IMR-90 (cell line): Measurements from ENCODE around the gene E2F3. TPM values are rescaled to one million over a fixed set of nuclear protein-coding genes. Genes with fewer than 3 reads are reported as not detected.

Source experiments
- ATAC-seq: fragments of 200-7000 bp; cut with Tn5 transposase; 2 replicates; pipeline ENCODE4 v1.9.1; 2020; ENCODE audit warnings: low read depth, mild to moderate bottlenecking, moderate library complexity
- BruUV-seq: library from RNA; stranded (reverse); fragments of 400-500 nt; replicated peaks from 2 replicates; lab custom pipeline; 2021; lab: Mats Ljungman, UMichigan
- CTCF ChIA-PET: fragments of 300-600 bp; formaldehyde crosslinking; extraction: SDS; loops from one replicate; lab custom pipeline; 2021; ENCODE audit warnings: antibody characterized with exemption; lab: Yijun Ruan, JAX
- POLR2A ChIA-PET: fragments of 300-600 bp; sonication (Branson Sonifier 250); formaldehyde crosslinking; loops from one replicate; lab custom pipeline; 2022; ENCODE audit warnings: antibody characterized with exemption; ENCODE audit not compliant: unreplicated experiment; lab: Charles Lee
- DNase-seq: peaks from one replicate; pipeline ENCODE4 v3.0.0; 2013
- H2AFZ ChIP-seq: replicated peaks from 2 replicates; pipeline ENCODE3; 2013; ENCODE audit warnings: low read length, mild to moderate bottlenecking; ENCODE audit not compliant: poor library complexity
- H2AK5ac ChIP-seq: 2 replicates; pipeline ENCODE4 v1.6.1; 2013; ENCODE audit warnings: low read depth, low read length, inconsistent platforms
- H2AK9ac ChIP-seq: replicated peaks from 2 replicates; pipeline ENCODE3; 2013; ENCODE audit warnings: mild to moderate bottlenecking, low read depth, low read length, moderate library complexity; ENCODE audit not compliant: poor library complexity
- H2BK120ac ChIP-seq: 2 replicates; pipeline ENCODE4 v1.6.1; 2013; ENCODE audit warnings: low read depth, low read length, inconsistent platforms
- H2BK15ac ChIP-seq: 3 replicates; pipeline ENCODE4 v1.6.1; 2013; ENCODE audit warnings: low read depth, low read length, inconsistent platforms
- H2BK20ac ChIP-seq: 2 replicates; pipeline ENCODE4 v1.6.1; 2013; ENCODE audit warnings: low read depth, mild to moderate bottlenecking, inconsistent platforms, low read length, moderate library complexity
- H2BK5ac ChIP-seq: 2 replicates; pipeline ENCODE4 v1.6.1; 2013; ENCODE audit warnings: mild to moderate bottlenecking, low read depth, low read length, inconsistent platforms; ENCODE audit not compliant: poor library complexity, severe bottlenecking
- H3K14ac ChIP-seq: replicated peaks from 2 replicates; pipeline ENCODE4 v1.6.1; 2013; ENCODE audit warnings: low read depth, low read length, inconsistent platforms
- H3K18ac ChIP-seq: 2 replicates; pipeline ENCODE4 v1.6.1; 2013; ENCODE audit warnings: low read depth, low read length, control low read depth
- H3K23ac ChIP-seq: 2 replicates; pipeline ENCODE4 v1.6.1; 2013; ENCODE audit warnings: low read depth, low read length, inconsistent platforms
- H3K27ac ChIP-seq: 2 replicates; pipeline ENCODE4 v1.5.1; 2013; ENCODE audit warnings: mild to moderate bottlenecking, control low read depth, low read length; ENCODE audit not compliant: insufficient read depth
- H3K27me3 ChIP-seq: 2 replicates; pipeline ENCODE4 v1.6.1; 2013; ENCODE audit warnings: low read length; ENCODE audit not compliant: control insufficient read depth, insufficient read depth
- H3K36me3 ChIP-seq: 2 replicates; pipeline ENCODE4 v1.6.1; 2013; ENCODE audit warnings: low read length, mixed read lengths; ENCODE audit not compliant: control insufficient read depth, insufficient read depth
- H3K4ac ChIP-seq: 2 replicates; pipeline ENCODE4 v1.6.1; 2013; ENCODE audit warnings: low read depth, low read length, inconsistent platforms
- H3K4me1 ChIP-seq: 2 replicates; pipeline ENCODE4 v1.6.1; 2013; ENCODE audit warnings: low read length, mixed read lengths; ENCODE audit not compliant: control insufficient read depth, insufficient read depth
- H3K4me2 ChIP-seq: 2 replicates; pipeline ENCODE4 v1.6.1; 2013; ENCODE audit warnings: low read depth, mild to moderate bottlenecking, control low read depth, low read length, moderate library complexity
- H3K4me3 ChIP-seq: 2 replicates; pipeline ENCODE4 v1.5.1; 2013; ENCODE audit warnings: low read depth, mild to moderate bottlenecking, control low read depth, low read length, moderate library complexity; ENCODE audit not compliant: insufficient read depth
- H3K56ac ChIP-seq: 2 replicates; pipeline ENCODE4 v1.6.1; 2013; ENCODE audit warnings: low read length, inconsistent platforms; ENCODE audit not compliant: insufficient read depth; ENCODE audit errors: extremely low read depth
- H3K79me1 ChIP-seq, 2 experiments: 2 replicates each; pipeline ENCODE4 v1.6.1; 2013; ENCODE audit warnings: low read length in 2 of 2, inconsistent platforms in 1 of 2, low read depth in 1 of 2
- H3K9ac ChIP-seq: 2 replicates; pipeline ENCODE4 v1.6.1; 2013; ENCODE audit warnings: low read depth, low read length, control low read depth
- H3K9me1 ChIP-seq: 2 replicates; pipeline ENCODE4 v1.6.1; 2013; ENCODE audit warnings: low read length, inconsistent platforms; ENCODE audit not compliant: insufficient read depth
- H3K9me3 ChIP-seq: 2 replicates; pipeline ENCODE4 v1.6.1; 2013; ENCODE audit warnings: low read length; ENCODE audit not compliant: control insufficient read depth, insufficient read depth
- H4K20me1 ChIP-seq: 2 replicates; pipeline ENCODE4 v1.6.1; 2013; ENCODE audit warnings: low read length, inconsistent platforms; ENCODE audit not compliant: insufficient read depth
- H4K5ac ChIP-seq: 2 replicates; pipeline ENCODE4 v1.6.1; 2013; ENCODE audit warnings: mild to moderate bottlenecking, low read depth, low read length, control low read depth
- H4K8ac ChIP-seq, 2 experiments: 2 replicates each; pipeline ENCODE4 v1.6.1; 2013; ENCODE audit warnings: low read depth in 2 of 2, low read length in 2 of 2, control low read depth in 1 of 2, inconsistent platforms in 1 of 2
- H4K91ac ChIP-seq: 2 replicates; pipeline ENCODE4 v1.6.1; 2013; ENCODE audit warnings: low read depth, low read length, inconsistent platforms; ENCODE audit not compliant: insufficient read depth
- CEBPB ChIP-seq: IDR thresholded peaks from 2 replicates; pipeline ENCODE4 v1.6.1; 2012; ENCODE audit warnings: low read depth, low read length, improper control_type of control experiment
- CHD1 ChIP-seq: IDR thresholded peaks from 2 replicates; pipeline ENCODE4 v1.6.1; 2012; ENCODE audit warnings: low read depth, low read length, improper control_type of control experiment
- MAZ ChIP-seq: IDR thresholded peaks from 2 replicates; pipeline ENCODE4 v1.6.1; 2012; ENCODE audit warnings: low read depth, mild to moderate bottlenecking, low read length, improper control_type of control experiment, moderate library complexity, borderline replicate concordance
- NFE2L2 ChIP-seq: fragments of 150-350 bp; IDR thresholded peaks from 2 replicates; pipeline ENCODE4 v1.6.1; 2016; ENCODE audit warnings: low read depth, mild to moderate bottlenecking, low read length
- POLR2A ChIP-seq: IDR thresholded peaks from 2 replicates; pipeline ENCODE4 v1.6.1; 2012; ENCODE audit warnings: mild to moderate bottlenecking, low read depth, low read length
- RAD21 ChIP-seq: IDR thresholded peaks from 2 replicates; pipeline ENCODE4 v1.6.1; 2012; ENCODE audit warnings: low read length, improper control_type of control experiment
- RCOR1 ChIP-seq: IDR thresholded peaks from 2 replicates; pipeline ENCODE4 v1.6.1; 2012; ENCODE audit warnings: mild to moderate bottlenecking, low read length, improper control_type of control experiment; ENCODE audit not compliant: insufficient replicate concordance
- RFX5 ChIP-seq: IDR thresholded peaks from 2 replicates; pipeline ENCODE4 v1.8.0; 2012; ENCODE audit warnings: low read depth, mild to moderate bottlenecking, low read length, moderate library complexity
- SMC3 ChIP-seq: fragments of 150-350 bp; IDR thresholded peaks from 2 replicates; pipeline ENCODE4 v1.6.1; 2016; ENCODE audit warnings: low read depth, mild to moderate bottlenecking, antibody characterized with exemption, low read length, moderate library complexity
- USF2 ChIP-seq: fragments of 150-350 bp; IDR thresholded peaks from 2 replicates; pipeline ENCODE4 v1.6.1; 2017; ENCODE audit warnings: mild to moderate bottlenecking, antibody characterized with exemption, low read length, low read depth
- WGBS, 2 experiments: methylation state at CpG; one replicate each; pipeline versions ENCODE4 v1.1.5 to v1.1.7; 2013; ENCODE audit warnings: missing lambda C conversion rate in 2 of 2; ENCODE audit not compliant: insufficient read length in 1 of 2; ENCODE audit errors: extremely low coverage in 2 of 2; 5-methylcytosine and 5-hydroxymethylcytosine counted together
- dilution Hi-C: fragments of 300-500 bp; cut with HindIII; formaldehyde crosslinking; loops from one replicate; pipeline ENCODE4 v1.14.3; 2018; ENCODE audit warnings: low sequenced_read_pairs; ENCODE audit not compliant: unreplicated experiment
- in situ Hi-C: fragments of 300-500 bp; cut with MboI; formaldehyde crosslinking; loops from 3 replicates; pipeline ENCODE4 v1.14.3; 2019; ENCODE audit warnings: low sequenced_read_pairs, inconsistent platforms, mixed read lengths
- intact Hi-C: fragments of 100-400 bp; cut with micrococcal nuclease; formaldehyde crosslinking; loops from 2 replicates; pipeline ENCODE4 v1.10.0; 2022
- polyA plus RNA-seq, 3 experiments: library from polyadenylated mRNA; depleted of rRNA; stranded (reverse); fragments of >200 nt; gene quantifications; 2 replicates each; pipeline ENCODE4 v1.2.3, GENCODE V29; 2012; ENCODE audit warnings: low replicate concordance in 1 of 3
- total RNA-seq: library from RNA; depleted of rRNA; stranded (reverse); fragments of >200 nt; gene quantifications from 2 replicates; pipeline ENCODE4 v1.2.3, GENCODE V29; 2012

E2F3 gene
- total and polyA plus RNA-seq, 2 of the 4 experiments (the other 2 are of a cell fraction): 2.3 to 8.2 TPM

GRCh38 chr6:20438462-20439070, 36.9 kb downstream of the E2F3 start:
- H3K9me1 ChIP-seq: peaks cover 6% of the 10 kb centered on the region; the same call in 1 of the 2 replicates
- no TSS peak for BruUV-seq
- no peak for TF ChIP-seq POLR2A
- no peak for TF ChIP-seq SMC3
- TF ChIP-seq MAZ: no peak
- no peak for TF ChIP-seq RFX5
- no peak for TF ChIP-seq CHD1
- no peak for TF ChIP-seq USF2
- no peak for TF ChIP-seq CEBPB
- no peak for TF ChIP-seq RAD21
- TF ChIP-seq RCOR1: no peak
- no peak for TF ChIP-seq NFE2L2
- H3K79me1 ChIP-seq: peaks cover 38 to 68% of the 10 kb centered on the region in 2 experiments
- no peak overlapping the region for H4K5ac ChIP-seq
- H2BK15ac ChIP-seq: no peak overlapping the region
- ATAC-seq: no peak
- no peak overlapping the region for H3K4me2 ChIP-seq
- no peak overlapping the region for H2AK5ac ChIP-seq
- CTCF ChIA-PET: no interaction called here
- dilution Hi-C loops (no loop called here), intact Hi-C loops (no loop called here), in situ Hi-C loops (no loop called here)
- POLR2A ChIA-PET: no interaction called here
- no peak overlapping the region for H2BK120ac ChIP-seq
- no peak overlapping the region for H3K9ac ChIP-seq
- H3K27me3 ChIP-seq: no peaks in the 10 kb centered on the region
- H4K8ac ChIP-seq: no peak overlapping the region
- H3K36me3 ChIP-seq: peaks cover 10% of the 10 kb centered on the region
- H3K4me1 ChIP-seq: peaks cover 4% of the 10 kb centered on the region; the same call in 1 of the 2 replicates
- H4K91ac ChIP-seq: no peak overlapping the region
- H3K9me3 ChIP-seq: no peaks in the 10 kb centered on the region
- H3K4ac ChIP-seq: no peak overlapping the region
- no peak overlapping the region for H3K18ac ChIP-seq
- no peak overlapping the region for H2AFZ ChIP-seq
- H3K23ac ChIP-seq: no peak overlapping the region
- WGBS, 2 experiments: no CpG with 5 or more reads among the region's 4 CpGs
- H3K4me3 ChIP-seq: no peak overlapping the region
- H3K56ac ChIP-seq: no peak overlapping the region
- no peak overlapping the region for H2AK9ac ChIP-seq
- no peak overlapping the region for H2BK5ac ChIP-seq
- no peak for DNase-seq
- peaks cover 58% of the 10 kb centered on the region for H4K20me1 ChIP-seq
- no peak overlapping the region for H3K27ac ChIP-seq
- no peak overlapping the region for H3K14ac ChIP-seq
- no peak overlapping the region for H2BK20ac ChIP-seq
